NOMO-1 treated with dmso at 0.1 percent for 144 hours (cell line): ENCODE results near the gene SMARCD2.
A peak's percentile ranks its signal among the peaks of the same experiment; 100 is the strongest.
"Not testable (repeated sequence)": the region's sequence is repeated elsewhere in the genome, so short reads cannot be mapped to it uniquely, and the experiment has no call there.

Source experiments
- DNase-seq: peaks from one replicate; lab custom pipeline; 2025; ENCODE audit not compliant: unreplicated experiment; lab: John Stamatoyannopoulos, UW

The SMARCD2 gene

DNA sequence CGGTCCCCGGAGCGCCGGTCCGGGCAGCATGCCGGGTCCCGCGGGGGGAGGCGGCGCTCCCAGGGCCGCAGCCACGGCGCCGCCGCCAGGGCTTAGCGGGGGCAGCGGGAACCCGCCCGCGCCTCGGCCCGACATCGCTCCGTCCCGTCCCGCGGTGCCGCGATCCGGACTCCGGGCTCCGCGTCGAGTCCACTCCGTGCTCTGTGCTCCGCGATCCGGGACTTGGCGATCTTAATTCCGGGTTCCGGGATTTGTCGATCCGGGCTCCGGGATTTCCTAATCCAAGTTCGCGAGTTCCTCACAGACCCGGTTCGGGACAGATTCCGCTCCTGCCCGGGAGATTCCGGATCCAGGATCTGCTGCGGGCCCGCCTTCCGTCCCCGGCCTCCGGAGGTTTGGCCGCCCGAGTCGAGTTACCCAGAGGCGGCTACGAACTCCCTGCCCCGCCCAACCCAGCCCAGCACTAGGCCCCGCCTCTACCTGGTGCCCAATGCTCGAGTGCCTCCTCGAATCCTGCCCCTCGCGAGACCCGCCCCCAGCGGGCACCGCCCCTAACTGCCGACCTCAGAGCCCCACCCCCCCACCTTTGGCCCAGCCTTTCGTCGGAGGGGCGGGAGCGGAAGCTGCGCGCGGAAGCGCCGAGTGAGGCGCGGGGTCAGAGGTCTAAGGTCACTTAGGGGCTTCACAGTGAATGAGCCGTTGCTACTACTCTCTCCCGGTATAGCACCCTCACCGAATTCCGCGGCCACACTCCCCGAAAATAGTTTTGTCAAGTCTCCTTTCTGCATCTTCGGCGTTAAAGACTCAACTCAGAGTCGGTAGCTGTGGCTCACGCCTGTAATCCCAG, at the start of gene SMARCD2:
TSS of gene SMARCD2 (minus strand) at position 146 of the 847 bp plus-strand sequence. CDS start at position 135, 11 bp downstream.
- DNase-seq: peak; percentile 95

DNA sequence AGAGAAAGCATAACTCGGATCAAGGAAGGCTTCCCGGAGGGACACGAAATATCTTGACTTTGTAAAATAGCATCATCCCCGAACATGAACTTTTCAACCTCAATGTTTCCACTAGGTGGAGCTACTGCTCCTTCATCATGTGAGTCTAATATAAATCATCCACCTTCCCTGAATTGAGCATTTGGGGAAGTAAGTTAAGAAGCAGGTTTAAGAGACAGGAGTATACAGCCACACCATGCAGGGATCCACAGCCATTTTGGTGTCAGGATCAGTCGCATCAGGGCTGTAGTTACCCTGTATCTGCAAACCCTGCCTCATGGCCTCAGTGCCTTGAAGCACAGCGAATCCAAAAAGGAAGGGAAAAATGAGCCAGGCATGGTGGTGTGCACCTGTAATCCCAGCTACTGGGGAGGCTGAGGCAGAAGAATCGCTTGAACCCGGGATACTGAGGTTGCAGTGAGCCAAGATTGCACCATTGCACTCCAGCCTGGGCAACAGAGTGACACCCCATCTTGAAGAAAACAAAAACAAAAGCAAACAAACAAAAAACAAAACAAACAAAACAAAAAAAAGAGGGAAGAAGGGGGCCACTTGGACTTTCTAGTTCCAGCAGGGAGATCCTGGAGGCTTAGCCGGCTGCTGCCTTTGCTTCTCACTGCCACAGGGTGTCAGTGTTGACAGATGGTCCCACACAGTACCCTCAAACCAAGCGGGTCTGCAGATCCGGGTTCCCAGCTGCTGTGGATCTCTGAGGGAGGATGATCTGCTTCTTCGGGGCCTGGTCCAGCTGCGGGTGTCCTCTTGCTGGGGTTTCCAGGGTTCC, 46.8 kb upstream of the SMARCD2 start:
- not testable (repeated sequence) for DNase-seq

DNA sequence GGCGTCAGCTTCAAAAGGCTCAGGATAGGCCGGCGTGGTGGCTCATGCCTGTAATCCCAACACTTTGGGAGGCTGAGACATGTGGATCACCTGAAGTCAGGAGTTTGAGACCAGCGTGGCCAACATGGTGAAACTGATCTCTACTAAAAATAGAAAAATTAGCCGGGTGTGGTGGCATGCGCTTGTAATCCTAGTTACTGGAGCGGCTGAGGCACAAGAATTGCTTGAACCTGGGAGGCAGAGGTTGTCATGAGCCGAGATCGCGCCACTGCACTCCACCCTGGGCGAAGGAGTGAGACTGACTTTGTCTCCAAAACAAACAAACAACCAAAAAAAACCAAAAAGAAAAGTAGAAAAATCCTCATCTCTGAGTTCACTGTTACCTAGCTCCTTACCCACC, 42.6 kb upstream of the SMARCD2 start:
- not testable (repeated sequence) for DNase-seq

DNA sequence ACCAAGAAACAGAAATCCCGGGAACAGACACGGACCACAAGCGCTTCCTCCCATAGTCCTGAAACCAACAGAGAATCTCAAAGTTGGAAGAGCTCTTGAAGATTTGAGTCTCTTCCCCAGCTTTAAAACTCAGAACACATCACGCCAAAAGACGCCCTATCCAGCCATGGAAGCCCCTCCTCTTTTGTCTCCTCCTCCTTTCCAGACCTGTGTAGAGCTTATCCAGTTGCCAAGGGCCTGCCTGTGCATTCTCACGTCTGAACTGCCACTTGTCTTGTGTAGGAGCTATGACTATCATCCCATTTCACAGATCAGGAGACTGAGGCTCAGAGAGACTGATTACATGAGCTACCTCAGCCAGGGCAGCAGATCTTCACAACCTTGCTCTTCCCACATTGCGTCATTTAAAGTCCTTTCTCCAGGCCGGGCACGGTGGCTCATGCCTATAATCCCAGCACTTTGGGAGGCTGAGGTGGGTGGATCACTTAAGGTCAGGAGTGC, 40.2 kb upstream of the SMARCD2 start:
- not testable (repeated sequence) for DNase-seq

DNA sequence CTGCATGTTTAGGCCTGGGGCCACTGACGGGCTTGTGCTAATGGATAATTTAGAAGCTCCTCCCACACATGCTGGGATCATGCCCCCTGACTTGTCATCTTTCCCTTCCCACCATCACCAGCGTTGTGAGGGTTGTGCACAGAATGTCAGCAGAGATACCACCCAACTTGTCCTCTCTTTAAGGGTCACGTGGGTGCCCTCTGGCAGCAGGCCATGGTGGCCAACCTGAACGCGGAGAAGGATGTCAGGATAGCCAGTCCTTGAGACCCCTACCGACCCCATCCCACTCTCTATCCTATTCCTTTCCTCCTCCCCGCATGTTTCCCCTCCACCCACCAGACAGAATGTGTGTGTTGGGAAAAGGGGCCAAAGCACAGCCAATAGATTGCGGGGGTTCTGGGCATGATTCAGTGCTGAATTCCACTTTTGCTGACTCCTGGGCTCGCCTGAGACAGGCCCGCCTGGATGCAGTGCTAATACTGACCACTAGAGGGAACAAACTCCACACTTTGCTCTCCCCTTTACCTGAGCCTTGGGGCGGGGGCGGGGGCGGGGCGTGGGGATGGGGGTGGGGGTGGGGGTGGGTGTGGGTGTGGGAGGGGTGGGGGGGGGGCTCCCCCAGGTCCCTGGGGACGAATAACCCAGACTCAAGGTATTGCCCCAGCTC, 39.6 kb upstream of the SMARCD2 start, which contains the start of gene GH2:
TSS of gene GH2 (minus strand) at position 10 of the 667 bp plus-strand sequence. CDS start 143 bp downstream, outside the sequence.
- DNase-seq: no peak

DNA sequence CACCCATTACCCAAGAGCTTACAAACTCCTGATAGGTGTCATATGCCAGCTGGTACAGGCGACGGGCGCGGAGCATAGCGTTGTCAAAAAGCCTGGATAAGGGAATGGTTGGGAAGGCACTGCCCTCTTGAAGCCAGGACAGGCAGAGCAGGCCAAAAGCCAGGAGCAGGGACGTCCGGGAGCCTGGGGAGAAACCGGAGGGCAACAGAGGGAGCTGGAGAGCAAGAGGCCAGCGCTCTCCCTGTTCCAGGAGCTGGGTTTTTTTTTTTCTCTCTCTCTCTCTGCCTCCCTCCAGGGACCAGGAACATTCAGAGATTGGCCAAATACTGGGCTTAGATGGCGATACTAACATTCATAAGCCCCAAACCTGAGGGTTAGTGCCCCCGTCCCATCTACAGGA, 38.9 kb upstream of the SMARCD2 start:
- not testable (repeated sequence) for DNase-seq

DNA sequence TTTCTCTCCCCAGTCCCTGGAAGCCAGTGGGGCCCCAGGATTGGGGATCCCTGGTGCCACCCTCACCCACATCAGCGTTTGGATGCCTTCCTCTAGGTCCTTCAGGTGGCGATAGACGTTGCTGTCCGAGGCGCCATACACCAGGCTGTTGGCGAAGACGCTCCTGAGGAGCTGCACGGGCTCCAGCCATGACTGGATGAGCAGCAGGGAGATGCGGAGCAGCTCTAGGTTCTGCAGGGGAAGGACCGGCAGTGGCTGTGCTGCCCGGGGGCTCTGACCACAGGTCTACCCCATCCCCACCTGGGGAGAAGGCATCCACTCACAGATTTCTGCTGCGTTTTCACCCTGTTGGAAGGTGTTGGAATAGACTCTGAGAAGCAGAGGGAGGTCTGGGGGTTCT, 38.2 kb upstream of the SMARCD2 start:
- DNase-seq: no peak

DNA sequence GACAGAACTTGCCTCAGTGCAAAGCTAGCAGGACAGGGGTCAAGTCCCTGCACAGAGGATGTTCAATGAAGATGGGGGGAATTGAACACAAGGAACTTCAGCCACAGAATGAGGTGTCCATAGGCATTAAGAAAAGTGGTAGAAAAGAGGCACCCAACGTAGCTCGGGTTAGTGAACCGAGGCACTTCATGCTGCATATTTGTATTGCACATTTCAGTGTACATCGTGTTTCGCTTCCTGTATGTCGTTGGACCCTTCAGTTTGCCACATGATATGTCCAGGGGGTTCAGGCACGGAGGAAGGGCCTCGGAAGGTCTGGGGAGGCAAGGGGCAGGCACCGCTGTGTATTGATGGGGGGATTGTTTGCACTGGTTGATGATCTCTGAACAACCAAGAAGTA, 35.9 kb upstream of the SMARCD2 start:
- not testable (repeated sequence) for DNase-seq

DNA sequence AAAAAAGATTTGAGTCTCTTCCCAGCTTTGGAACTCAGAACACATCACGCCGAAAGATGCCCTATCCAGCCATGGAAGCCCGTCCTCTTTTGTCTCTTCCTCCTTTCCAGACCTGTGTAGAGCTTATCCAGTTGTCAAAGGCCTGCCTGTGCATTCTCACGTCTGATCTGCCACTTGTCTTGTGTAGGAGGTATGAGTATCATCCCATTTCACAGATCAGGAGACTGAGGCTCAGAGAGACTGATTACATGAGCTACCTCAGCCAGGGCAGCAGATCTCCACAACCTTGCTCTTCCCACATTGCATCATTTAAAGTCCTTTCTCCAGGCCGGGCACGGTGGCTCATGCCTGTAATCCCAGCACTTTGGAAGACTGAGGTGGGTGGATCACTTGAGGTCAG, 32.2 kb upstream of the SMARCD2 start:
- not testable (repeated sequence) for DNase-seq

DNA sequence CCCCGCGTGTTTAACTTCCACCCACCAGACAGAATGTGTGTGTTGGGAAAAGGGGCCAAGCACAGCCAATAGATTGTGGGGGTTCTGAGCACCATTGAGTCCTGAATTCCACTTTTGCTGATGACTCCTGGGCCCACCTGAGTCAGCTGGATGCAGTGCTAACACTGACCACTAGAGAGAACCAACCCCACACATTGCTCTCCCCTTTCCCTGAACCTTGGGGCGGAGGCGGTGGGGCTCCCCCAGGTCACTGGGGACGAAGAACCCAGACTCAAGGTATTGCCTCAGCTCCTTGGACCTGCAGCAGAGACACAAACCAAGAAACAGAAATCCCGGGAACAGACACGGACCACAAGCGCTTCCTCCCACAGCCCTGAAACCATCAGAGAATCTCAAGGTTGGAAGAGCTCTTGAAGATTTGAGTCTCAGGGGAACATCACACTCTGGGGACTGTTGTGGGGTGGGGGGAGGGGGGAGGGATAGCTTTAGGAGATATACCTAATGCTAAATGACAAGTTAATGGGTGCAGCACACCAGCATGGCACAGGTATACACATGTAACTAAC, 31.7 kb upstream of the SMARCD2 start:
- not testable (repeated sequence) for DNase-seq

DNA sequence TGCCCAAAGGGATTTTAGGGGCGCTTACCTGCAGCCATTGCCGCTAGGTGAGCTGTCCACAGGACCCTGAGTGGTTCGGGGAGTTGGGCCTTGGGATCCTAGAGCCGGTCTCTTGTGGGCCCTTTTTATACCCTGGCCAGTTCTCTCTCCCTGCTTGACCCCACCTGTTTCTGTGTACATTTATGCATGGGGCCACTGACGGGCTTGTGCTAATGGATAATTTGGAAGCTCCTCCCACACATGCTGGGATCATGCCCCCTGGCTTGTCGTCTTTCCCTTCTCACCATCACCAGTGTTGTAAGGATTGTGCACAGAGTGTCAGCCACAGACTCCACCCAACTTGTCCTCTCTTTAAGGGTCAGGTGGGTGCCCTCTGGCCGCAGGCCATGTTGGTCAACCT, 31.1 kb upstream of the SMARCD2 start, which contains the start of gene CSH2:
TSS of gene CSH2 (minus strand) at position 101 of the 400 bp plus-strand sequence. CDS start at position 38, 63 bp downstream.
- DNase-seq: not testable (repeated sequence)

DNA sequence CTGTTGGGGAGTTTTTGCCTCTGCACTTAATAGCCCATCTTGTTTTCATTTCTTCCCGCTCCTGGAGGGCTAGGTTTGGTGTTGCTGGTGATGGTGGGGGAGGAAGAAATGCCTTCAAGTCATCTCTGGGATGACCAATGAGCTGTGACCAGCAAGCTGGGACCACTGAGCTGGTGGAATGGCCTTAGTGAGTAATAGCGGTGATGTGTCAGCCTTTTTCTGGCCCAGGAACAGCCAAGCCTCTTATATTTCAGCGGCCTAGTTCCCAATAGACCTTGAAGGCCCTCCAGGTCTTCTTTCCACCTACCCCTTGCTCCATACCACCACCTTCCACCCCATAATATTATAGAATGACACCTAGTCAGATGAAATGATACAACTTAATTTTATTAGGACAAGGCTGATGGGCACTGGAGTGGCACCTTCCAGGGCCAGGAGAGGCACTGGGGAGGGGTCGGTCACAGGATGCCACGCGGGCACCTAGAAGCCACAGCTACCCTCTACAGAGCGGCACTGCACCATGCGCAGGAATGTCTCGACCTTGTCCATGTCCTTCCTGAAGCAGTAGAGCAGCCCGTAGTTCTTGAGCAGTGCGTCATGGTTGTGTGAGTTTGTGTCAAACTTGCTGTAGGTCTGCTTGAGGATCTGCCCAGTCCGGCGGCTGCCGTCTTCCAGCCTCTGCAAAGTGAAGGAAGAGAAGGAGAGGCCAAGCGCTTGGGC, 29.3 kb upstream of the SMARCD2 start:
- DNase-seq: not testable (repeated sequence)

DNA sequence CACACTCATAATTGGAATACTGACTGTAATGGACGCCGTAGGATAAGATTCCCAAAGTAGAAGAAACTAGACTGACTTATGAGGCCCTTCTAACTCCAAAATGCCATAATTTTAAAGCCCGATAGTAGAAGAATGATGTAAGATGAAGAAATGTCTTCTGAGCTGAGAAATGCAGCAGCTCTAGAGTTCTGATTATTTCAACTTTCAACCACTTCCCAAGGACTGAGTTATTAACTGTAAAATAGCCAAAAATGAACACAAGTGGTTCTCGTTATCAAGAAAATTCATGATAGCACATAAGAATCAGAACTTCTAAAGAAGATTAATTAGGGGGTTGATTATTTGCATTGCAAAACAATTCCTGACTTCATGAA, 27.8 kb upstream of the SMARCD2 start:
- not testable (repeated sequence) for DNase-seq

DNA sequence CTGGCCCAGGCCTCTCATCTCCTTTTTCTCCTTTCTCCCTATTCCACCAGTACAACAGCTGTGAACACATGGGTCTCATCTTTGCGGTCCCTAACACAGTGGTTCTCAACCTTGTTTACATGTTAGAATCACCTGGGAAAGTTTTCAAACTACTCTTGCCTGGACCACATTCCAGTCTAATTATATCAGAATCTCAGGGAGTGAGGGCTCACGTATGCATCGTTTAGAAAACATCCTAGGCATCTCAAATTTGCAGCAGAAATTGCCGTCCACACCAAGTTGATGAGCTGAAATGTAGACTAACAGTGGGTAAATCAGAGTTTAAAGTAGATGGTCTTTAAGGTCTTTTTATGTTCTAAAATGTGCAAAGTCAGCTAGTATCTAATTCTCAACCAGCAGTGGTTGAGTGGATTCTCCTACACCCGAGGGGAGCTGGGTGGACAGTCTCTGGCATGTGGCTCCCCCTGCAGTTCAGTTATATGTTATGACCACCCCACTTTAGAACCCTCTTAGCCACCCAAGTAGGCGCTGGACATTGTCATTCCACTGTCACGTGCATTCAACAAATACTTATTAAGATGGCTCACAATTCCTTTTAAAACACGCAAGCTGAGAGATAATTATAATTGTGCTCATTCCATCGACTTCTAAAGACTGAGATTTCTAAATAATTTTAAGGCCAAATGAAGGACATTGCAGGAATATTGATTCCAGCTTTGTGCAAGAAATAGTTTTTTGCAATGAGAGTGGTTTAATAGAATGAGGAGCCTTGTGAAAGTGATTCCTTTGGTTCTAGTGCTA, 27.2 kb upstream of the SMARCD2 start:
- DNase-seq: not testable (repeated sequence)

DNA sequence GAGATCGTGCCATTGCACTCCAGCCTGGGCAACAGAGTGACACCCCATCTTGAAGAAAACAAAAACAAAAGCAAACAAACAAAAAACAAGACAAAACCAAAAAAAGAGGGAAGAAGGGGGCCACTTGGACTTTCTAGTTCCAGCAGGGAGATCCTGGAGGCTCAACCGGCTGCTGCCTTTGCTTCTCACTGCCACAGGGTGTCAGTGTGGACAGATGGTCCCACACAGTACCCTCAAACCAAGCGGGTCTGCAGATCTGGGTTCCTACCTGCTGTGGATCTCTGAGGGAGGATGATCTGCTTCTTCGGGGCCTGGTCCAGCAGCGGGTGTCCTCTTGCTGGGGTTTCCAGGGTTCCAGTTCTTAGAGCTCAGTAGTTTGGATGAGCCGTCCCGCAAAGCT, 24.1 kb upstream of the SMARCD2 start:
- DNase-seq: not testable (repeated sequence)

DNA sequence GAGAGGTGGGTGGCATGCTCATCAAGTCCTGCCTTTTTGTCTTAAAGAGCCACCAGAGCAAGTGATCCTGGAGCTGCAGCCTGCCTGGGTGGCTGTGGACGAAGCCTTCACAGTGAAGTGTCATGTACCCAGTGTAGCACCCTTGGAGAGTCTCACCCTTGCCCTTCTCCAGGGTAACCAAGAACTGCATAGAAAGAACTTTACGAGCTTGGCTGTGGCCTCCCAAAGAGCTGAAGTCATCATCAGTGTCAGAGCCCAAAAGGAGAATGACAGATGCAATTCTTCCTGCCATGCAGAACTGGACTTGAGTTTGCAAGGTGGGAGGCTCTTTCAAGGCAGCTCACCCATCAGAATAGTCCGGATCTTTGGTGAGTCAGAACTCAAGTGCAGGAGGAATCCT, 16.8 kb upstream of the SMARCD2 start:
- no peak for DNase-seq

DNA sequence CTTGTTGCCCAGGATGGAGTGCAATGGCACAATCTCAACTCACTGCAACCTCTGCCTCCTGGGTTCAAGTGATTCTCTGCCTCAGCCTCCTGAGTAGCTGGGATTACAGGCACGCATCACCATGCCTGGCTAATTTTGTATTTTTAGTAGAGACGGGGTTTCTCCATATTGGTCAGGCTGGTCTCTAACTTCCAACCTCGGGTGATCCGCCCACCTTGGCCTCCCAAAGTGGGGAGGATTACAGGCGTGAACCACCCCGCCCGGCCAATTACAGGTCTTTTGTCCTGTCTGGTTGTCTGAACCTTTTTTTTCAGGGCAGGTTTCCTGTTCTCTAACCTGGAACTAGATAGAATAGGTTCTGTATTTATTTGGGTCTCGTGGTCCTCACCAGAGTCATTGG, 13.9 kb upstream of the SMARCD2 start:
- not testable (repeated sequence) for DNase-seq

DNA sequence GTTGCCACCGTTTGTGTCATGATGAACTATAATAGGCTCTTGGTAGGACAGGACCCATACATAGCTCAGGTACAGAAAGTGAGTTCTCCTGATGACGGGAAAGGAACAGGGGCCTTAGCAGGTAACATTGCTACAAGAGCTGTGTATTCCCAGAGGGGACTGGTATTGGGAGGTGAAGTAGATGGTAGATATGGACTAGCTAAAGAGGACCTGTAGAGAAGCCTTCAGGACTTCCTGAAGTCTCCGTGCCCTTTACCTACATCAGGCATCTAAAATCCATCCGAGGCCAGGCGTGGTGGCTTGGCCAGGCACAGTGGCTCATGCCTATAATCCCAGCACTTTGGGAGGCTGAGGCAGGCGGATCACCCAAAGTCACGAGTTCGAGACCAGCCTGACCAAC, 12.7 kb upstream of the SMARCD2 start:
- no peak for DNase-seq

DNA sequence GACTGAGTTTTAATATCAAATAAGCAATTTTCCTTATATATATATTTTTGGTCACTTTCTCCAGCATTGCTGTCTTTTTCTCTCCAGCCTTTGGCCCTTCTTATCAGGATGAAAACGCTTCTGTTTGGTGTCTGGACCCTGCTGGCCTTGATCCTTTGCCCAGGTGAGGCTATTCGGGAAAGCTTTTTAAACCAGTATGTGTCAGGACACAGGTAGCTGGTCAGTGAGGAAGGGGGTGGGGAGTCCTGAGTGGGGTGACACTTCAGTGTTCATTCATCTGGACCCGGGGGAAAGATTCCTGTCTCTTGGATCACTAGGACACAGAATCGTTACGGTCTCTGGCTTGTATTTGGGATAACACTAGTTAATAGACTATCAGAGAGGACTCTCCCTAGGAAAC, 12.2 kb upstream of the SMARCD2 start:
- DNase-seq: no peak
